ENCODE results near the gene PIGO.

PIGO gene

DNA sequence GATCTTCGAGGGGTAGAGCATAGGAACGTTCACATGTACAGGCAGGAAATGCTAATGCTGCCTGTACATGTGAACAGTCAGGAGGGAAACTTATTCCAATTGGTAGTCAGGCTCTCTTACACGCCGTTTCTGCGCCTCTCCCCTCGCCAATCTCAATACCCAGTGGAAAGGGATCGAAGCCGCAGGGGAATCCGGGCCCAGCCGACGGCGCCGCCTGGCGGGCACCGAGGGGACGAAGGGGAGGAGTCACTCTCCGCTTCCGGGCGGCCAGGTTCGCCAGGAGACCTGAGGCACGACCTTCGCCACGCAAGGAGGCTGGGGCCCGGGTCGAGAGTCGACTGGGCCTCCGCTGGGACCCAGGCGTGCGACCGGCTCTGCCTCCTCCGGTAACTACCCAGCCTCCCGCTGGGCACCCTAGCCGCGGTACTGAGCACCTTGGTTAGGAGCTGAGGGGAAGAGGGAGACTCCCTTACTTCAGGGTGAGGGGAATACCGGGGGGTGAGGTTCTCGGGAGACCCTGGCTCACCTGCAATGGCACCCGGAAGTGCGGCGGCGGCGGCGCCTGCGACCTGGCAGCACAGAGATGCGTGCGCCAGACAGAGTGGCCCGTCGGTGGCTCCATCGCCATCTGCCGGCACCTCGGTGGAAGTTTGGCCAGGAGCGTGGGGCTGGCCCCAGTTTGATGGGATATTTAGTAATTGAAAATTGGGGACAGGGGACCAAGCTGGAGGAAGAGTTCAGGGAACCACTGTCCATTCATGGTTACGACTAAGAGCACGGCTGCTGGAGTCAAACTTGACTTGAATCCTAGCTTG, at the start of gene PIGO:
Gene PIGO, minus strand, starts transcription at position 557 of the 815 bp plus-strand sequence. CDS start 1,026 bp downstream, outside the sequence.
- DNase-seq (ENCODE audit: low read depth, low spot score): peak; percentile 97

DNA sequence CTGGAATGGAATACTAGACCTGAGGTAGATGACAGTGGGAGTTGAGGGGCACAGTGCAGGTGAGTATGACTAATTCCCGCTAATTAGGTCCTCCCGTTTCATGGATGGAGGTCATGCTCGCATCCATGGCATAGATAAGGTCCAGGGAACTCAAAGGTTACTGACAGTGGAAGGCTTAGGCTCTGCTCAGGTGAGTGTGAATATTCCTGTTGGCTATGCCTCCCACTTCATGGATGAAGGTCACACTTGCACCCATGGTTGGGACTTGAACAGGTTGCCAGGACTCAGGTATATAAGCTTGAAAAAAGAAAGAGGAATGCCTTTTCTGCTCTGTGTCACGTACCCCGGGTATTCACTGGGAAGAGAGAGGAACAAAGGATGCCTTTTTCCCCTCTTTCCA, 45.6 kb upstream of the PIGO start:
- DNase-seq (ENCODE audit: low read depth, low spot score): no peak

DNA sequence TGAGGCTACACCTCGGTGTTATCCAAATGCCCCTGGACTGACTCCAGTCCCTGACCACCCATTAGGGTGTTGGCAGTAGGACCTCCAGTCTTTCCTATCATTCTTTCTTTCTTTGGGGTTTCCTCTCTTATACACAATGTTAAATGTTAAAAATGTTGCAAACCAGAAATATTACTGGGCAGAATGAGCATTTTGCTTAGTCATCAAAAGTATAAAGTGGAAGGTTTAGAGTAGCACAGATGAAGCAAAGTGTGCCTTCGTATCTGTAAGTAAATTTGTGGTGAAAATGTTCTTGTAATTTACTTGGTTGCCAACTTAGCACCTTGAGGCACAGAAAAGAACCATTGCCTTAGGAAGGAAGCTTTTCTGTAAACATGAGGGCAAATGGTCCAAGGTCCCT, 43.7 kb upstream of the PIGO start:
- no peak for DNase-seq (ENCODE audit: low read depth, low spot score)

DNA sequence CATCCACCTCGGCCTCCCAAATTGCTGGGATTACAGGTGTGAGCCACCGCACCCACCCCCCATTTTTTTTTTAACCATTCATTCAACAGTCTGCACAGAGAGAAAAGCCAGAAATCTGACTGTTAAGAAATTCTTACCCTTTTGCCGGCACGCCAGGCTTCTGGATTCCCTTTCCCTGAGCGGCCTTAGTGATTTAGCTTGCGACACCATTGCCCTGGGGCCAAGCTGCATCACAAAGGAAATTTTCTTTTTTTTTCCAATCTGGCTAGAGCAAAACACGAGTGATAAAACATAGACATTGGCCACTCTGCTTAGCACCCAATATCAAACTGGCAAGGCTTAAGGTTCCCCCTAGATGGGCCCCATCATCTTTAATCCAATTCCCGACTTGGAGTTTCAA, 40.5 kb upstream of the PIGO start:
- peak; percentile 36 for DNase-seq (ENCODE audit: low read depth, low spot score)

DNA sequence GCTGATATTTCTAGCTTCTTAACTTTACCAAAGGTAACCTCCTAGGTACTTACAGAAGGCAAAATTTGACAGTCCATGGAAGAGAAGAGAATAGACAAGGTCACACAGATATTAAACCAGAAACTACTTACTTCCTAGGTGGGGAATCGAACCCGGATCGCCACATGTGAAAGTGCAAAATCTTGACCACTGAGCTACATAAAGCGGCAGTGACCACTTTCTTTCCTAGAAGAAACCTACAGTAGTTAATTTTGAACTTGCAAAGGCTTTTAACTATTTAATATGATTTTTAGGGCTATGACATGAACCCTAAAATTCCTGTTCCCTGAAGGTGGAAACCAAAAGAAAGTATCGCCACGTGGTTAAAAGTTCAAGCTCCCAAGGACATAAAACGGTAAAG, 39.6 kb upstream of the PIGO start:
- no peak for DNase-seq (ENCODE audit: low read depth, low spot score)

DNA sequence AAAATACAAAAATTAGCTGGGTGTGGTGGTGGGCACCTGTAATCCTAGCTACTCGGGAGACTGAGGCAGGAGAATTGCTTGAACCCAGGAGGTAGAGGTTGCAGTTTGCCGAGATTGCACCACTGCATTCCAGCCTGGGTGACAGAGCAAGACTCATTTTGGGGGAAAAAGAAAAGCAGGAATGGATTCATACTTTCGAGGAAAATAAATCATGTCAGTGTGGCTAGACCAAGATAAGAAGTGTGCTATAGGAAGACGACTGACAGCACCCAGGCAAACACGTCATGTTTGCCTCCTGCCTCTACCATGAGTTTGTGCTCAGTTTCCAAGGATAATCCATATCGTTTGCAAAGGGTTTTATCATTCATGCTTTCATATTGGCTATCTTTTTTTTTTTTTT, 38.5 kb upstream of the PIGO start:
- DNase-seq (ENCODE audit: low read depth, low spot score): no peak

DNA sequence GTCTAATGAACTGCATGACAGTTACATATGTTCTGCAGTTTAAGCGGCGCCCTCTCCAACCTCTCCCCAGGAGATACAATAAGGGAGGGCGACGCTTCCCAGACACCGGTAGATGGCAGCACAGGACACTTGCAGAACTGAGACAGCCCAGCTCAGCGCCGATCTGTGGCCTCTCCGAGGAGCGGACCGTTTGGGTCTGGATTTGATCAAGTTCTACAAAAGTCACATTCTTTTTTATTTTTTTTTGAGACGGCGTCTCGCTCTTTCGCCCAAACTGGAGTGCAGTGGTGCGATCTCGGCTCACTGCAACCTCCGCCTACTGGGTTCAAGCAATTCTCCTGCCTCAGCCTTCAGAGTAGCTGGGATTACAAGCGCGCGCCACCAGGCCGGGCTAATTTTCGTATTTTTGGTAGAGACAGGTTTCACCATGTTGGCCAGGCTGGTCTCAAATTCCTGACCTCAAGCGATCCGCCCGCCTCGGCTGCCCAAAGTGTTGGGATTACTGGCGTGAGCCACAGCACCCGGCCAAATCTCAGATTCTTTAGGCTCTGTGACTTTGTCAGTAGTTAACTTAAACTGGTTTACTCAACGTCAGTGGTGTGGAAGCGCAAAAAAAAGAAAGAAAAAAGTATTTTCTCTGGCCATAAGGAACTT, 20.6 kb upstream of the PIGO start:
- peak; percentile 94 for DNase-seq (ENCODE audit: low read depth, low spot score)

DNA sequence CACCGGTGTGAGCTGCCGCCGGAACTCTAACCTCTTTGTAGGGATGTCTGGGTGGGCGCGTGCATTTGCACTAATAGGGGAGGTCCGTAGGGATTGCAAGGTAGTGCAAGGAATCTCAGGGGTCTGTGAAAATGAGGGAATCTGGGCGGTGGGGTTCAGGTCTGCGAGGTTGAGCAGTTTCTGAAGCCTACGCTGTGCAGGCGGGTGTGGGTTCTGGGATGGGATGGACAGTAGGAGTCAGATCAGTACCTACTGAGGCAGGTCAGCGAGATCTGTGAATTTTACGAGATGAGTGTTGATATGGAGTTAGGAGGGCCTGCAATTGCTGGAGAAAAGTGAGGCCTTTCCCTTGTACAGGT, 20.1 kb upstream of the PIGO start:
- no peak for DNase-seq (ENCODE audit: low read depth, low spot score)

DNA sequence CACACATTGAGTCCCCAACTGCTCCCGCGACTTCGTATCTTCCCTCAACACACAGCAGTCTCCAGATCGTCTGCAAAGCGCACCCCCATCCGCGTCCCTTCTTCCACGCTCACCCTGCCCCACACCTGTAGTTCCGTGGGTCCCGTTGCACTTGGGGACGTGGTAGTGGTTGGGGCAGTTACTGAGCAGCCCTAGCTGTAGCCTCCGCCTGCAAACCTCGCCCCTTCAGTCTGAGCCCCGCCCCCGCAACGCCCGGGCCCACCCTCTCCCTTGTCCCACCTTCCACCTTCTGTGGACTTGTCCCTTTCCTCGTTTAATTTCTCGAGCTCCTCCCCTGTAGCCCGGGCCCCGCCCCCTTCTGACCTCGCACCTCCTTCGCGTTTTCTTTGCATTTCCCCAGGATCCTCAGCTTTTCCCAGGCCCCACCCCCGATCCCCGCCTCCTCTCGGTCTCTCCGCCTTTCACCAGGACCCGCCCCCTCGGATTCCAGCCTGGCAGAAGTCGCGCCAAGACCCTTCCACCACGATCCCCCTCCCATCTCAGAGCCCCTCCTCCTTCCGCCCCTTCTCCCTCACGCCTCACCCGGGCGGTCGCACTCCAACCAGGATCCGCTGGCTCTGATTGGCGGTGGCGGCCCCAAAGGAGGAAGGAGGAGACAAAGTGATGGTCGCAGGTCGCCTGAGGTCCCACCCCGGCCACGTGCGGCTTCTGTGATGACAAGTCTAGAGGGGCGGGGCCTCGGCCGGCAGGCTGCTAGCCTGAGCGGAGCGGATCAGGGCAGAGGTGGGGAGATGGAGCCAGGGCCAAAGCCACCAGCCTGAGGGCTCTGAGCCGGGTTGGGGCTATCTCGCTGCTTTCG, 19.5 kb upstream of the PIGO start, which contains the start of gene ATOSB:
Gene ATOSB, minus strand, starts transcription at position 183 of the 859 bp plus-strand sequence. CDS start 7,588 bp downstream, outside the sequence.
- DNase-seq (ENCODE audit: low read depth, low spot score): peak; percentile 99

DNA sequence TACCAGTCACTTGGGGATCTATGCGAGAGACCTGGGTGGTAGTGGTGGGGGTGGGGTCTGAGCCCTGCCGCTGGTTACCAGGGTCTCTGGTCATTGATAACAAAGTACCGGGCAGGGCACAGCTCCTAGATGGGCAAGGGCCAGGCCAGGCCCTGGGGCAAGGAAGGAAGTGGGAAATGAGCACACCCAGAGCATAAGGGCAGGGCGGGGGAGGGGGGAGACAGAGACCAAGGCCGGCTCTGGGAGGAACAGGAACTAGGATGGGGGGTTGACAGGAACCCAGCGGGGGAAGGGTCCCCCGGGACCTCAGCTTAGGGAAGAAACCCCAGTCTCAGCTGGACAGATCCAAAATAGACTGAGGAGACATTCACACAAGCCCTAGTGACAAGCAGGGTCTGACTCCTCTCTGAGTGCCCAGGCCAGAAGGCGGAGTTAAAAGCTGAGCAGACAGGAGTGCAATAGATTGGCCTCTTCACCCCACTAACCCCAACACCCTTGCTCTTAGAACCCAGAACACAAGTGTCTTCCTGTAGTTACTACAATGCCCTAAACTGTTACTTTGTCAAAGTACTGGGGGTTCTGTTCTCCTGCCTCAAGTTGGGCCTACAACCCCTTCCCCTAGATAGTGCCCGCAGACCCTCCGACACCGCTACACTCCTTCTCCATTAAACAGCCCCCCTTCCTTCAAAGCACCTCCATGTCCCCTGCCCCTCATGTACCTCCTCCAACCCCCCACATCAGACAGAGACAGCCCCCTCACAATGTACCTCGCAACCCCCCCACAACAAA, 18.6 kb upstream of the PIGO start:
- DNase-seq (ENCODE audit: low read depth, low spot score): peak; percentile 65

DNA sequence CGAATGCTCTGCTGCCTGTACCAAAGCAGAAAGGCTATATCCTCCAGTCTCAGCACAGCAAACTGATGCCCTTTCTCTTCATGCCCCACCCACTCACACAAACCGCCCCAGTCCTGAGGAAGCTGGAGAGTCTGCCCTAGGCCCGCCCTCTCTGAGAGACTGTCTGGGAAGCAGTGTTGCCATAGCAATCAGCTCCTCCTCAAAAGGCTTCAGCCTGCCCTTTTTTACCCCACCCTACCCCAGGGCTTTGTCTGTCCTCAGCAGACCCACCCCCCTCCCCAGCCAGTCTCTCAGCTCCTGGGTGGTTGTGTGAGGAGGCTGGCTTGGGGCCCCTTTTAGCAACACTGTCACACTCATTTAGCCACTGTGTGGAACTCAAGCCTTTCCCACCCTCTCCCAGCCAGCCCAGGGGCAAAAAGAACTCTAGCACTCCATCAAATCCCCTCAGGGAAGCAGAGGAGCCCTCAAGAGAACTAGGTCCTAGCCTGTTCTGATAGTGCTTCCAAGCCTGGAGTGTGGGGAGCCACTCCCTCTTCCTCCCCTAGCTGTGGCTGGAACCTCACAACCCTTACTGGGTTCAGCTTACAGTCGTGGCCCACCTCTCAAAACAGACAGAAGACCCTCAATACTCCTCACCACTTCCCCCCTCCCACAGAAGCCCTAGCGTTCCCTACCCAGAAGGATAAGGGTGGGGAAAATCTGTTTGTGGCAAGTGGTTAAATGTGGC, 17.9 kb upstream of the PIGO start:
- peak; percentile 99 for DNase-seq (ENCODE audit: low read depth, low spot score)

DNA sequence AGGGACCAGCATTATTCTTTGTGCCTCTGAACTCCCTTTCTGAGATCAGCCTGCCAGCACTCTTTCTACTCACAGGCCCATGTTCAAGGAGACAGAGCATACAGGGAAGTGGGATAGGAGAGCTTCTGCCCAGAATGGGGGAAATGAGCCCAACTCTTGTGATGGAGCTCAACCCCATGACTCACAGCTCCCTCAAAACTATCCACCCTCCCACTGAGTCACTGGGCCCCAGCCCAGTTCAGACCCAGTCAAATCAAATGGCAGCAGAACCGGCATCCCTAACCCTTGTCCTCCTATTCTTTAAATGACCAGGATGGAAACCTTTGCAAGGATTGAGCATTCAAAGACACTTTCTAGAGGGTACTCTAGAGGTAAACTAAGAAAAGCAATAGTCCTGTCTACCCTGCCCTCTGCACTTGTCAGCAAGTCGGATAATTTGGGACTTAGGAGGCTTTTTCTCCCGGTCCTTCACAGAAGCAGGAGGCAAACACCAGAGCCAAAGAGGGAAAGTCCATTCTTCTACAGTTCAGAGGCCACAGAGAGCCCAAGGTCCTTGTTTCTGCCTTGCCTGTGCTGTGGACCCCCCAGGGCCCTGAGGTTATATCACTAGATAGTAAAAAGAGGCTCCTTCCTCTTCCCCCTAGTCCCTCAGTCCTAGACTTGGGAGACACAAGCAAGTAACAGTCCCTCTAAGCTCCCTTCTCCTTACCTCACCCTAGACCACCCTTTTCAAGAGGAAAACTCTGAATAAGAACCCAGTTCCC, 16.0 kb upstream of the PIGO start:
- peak; percentile 7 for DNase-seq (ENCODE audit: low read depth, low spot score)

DNA sequence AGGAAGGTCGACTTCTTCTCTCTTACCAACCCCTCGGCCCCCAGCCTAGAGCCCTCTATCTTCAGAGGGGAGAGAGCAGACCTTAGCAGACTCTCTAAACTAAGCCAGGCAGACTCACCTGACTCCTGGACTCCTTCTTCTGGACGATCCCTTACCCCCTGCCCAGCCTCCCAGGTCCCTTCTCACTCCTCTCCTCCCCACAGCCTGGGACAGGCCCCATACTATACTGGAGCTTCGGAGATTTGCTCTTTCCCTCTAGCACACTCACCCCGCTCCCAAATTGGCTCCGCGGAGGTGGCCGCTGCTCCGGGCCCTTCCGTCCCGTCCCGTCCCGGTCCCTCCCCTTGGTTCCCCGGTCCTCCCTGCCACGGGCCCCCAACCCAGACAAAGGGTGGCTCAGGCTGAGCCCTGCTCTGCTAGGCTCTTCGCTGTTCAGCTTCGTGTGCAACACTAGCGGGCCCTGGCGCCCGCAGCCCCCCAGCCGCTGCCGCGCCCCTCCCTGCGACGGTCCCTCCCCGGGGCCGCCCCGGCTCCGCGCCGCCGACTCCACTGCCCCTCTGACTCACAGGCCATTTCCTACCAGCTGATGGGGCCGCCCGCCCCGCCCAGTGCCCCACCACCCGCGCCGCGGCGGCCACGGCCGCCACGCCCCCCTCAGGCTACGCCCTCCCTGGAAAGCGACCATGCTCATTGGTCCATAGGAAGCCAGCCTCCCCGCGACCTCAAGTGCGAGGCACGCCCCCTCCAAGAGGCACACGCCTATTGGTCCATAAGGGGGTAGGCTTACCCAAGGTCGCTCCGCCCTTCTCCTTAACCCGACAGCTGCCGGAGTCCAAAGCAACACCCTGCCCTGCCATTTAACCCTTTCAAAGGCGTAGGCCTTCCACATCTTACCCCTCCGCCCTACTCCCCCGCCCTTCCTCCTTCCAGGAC, 14.9 kb upstream of the PIGO start:
- DNase-seq (ENCODE audit: low read depth, low spot score): peak; percentile 99

DNA sequence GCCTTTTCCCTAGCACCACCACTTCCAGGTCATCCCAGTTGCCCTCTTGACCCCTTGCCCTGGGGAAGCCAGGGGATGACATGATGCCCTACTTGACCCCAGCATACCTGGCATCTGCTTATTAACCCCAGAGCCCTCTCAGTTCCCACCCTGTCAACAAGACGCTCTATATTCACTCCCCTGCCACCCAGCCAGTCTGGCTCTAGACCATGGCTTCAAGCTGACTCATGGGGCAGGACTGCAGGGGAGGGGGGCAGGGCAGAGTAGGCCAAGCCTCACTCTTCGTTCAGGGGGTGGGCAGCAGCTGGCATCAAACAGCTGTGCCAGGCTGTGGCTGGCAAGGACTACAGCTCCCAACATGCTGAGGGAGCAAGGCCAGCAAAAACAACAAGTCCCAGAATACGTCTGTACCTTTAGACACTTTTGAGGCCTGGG, 14.0 kb upstream of the PIGO start:
- peak; percentile 15 for DNase-seq (ENCODE audit: low read depth, low spot score)

DNA sequence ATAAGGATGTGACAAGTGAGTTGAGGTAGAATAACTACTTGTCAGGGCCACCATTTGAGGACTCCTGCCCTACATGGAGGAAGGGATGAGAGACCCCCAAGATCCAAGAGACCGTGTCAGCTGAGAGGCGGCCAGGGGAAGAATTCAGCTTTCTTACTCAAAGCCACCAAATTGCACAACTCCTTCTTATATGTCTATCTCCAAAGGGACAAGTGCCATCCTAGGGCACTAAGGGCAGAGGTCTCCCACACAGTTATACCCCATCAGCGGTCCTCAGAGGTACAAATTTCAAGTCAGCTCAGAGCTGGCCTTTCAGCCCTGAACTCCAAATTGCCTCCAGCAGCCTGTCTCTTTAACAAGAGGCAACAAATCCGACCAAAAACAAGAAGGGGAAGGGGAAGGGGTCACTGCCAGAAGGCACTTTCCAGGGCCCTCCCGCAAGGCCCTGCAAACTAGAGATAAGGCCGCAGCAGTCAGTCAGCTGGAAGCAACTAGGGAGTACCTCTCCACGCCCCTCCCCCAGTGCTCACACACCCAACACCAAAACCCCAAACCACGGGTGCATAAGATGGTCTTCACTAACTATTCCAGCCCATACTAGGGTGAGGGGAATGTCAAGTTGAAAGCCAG, 12.7 kb upstream of the PIGO start:
- peak; percentile 13 for DNase-seq (ENCODE audit: low read depth, low spot score)

DNA sequence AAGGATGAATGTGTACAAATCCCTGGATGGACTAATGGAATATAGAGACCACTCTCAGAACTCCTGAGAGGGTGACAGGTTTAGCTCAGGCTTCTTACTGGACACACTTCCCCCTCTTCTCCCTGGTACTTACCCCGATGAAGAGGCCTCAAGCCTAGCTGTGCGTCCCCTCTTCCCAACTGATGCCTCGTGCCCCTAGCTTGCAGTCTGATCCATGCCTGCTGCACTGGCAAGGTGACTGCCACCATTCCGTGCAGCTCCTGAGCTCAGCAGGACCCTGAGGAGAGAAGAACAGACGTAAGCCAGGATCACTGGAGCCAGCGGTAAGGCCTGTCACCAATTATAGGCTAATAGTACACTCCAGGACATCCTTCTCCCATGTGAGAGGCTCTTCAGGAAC, 12.1 kb upstream of the PIGO start:
- DNase-seq (ENCODE audit: low read depth, low spot score): no peak

DNA sequence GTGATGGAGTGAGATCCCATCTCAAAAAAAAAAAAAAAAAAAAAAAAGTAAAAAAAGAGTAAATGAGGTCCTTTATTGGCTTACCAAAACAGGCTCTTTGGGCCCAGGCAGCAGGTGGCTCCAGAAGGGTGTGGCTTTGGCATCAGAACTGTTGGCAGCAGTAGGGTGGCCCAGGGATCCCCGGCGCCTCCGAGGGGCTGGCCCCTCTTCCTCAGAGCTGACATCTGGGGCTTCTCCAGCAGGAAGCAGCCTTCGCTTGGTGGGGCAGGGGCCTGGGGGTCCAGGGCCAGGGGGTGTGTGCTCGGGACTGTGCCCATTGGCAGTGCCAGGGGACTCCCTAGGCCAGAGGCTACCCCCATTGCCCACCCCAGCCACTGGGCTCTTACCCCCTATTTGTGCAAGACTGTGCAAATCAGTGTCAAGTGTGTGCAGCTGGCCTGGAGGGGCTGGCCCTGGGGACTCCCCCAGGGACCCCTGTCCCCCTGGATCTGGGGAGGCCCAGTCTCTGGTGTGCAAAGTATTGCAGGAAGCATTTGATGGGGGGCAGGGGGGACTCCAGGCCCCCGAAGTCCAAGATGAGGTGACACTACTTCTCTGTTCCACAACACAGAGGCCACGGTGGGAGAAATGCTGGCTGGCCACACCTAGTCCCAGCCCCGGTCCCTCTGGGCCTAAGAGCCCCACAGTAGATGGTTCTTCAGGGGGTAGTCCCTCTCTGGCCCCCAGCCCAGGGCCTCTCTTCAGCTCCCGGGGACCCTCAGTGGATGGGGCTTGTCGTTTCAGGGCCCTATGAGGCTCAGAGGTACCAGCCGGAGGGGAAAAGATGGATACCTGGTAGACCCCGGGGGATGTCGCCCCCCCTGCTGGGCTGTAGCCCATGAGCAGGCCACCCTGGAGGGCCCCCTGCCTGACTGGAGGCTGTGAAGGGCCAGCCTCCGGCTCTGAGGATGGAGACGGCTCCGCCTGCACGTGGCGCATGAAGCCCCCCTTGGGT, 11.2 kb upstream of the PIGO start:
- no peak for DNase-seq (ENCODE audit: low read depth, low spot score)

Data from ELF-1 (cell line).